ENCODE measurements around the gene XRN2.

GRCh38 chr20:21393166-21393565, 90.0 kb downstream of the XRN2 start:
- TF ChIP-seq GATA2 (IDR thresholded peaks at IDR 0.05; ENCODE audit: low read depth, low read length) (no peak), GATA3 (IDR thresholded peaks at IDR 0.05; ENCODE audit: low read depth, low read length) (no peak)
